Stimulated activated CD8-positive, alpha-beta memory T cell treated with anti-CD3 and anti-CD28 coated beads, Interleukin-12 subunit alpha, Interleukin-12 subunit beta, amount 100 ng/mL, for 24 hours (primary cell): ENCODE data around the gene TMEM131.

ENCODE experiments used
- DNase-seq: peaks from one replicate; pipeline ENCODE4 v3.0.0-alpha.2; 2020; ENCODE audit errors: extremely low read depth

Gene TMEM131

GRCh38 chr2:97708608-97709007 lies 287.1 kb downstream of the TMEM131 start:
- no peak for DNase-seq

DNA sequence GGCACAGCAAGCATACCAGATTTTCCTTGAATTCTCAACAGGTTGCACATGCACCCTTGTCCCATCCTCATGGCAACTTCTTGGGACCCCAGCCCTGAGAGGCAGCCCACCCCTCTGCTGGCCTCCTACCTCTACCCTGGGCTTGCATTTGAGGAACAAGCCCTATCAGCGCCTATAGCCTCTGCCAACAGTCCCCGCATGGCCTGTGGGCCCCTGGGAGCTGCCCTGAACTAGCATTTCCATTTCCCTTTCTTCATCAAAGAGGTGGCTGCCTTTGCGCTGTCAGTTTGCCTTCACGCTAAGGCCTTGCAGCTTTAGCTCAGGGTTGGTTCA lies 287.7 kb downstream of the TMEM131 start:
- no peak for DNase-seq

DNA sequence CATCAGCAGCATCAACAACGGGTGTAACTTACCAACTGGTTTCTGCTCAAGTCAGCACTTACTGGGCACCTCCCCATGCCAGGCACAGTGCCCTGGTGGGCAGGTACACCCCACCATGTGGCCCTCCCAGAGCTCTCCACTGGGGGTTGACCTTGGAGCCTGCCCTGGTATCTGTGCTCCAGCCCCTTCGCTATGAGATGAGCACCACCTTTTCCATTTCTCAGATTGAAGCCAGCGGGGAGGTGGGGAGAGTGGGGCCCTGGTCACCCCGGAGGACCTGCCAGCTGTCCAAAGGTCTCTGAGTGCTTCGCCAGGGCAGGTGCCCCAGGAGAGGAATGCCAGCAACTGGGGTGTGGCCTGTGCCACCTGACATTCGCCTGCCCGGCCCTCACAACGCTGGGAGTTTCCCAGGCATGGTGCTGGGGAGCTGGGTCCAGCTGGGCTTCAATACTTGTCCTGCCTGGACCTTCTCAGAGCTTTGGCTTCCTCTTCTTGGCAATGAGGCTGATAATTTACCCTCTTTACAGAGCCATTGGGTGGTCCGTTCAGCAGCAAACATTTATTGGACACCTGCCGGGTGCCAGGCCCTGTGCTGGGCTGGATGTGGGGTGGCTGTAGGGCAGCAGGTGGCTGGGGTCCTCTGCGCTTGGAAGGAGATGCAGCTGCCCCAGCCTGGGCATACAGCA lies 288.2 kb downstream of the TMEM131 start:
- DNase-seq: no peak

DNA sequence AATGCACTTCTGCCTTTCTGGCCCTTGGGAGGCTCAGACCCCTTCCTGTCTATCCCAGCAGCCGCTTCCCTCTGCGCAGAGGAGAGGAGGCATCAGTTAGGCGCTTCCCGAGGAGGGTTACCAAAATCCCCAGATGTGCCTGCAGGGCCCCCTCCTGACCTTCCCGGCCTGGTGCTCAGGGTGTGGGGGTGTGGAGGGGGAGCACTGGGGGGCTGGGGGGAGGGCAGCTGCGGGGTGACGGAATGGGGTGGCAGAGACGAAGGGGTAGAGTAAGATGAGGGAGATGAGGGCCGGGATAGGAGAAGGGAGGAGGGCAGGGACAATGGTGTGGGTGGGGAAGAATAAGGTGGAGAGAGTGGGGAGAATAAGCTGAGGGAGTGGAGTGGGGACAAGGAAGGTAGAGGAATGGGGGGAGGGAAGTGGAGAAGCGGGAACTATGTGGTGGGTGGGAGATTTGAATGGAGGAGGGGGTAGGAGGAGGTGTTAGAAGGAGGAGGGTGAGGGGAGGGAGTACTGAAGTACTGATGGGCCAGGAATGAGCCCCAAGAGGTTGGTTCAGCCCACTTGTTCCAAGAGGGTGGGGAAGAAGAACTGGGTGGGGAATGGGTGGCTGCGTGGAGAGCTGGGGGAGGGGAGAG lies 288.9 kb downstream of the TMEM131 start:
- DNase-seq: no peak
